Nephron (organoid): ENCODE measurements around the gene TRAP1.
A peak's percentile ranks its signal among the peaks of the same experiment; 100 is the strongest.

Experiments
- H3K27ac Mint-ChIP-seq, 3 experiments: 2 replicates each; pipeline ENCODE4 v1.8.0; 2020; ENCODE audit warnings: mixed read lengths in 3 of 3, mild to moderate bottlenecking in 2 of 3, moderate library complexity in 1 of 3
- H3K27me3 Mint-ChIP-seq: 2 replicates; pipeline ENCODE4 v1.8.0; 2021; ENCODE audit warnings: low read depth, mild to moderate bottlenecking, moderate library complexity, mixed read lengths
- H3K36me3 Mint-ChIP-seq: 2 replicates; pipeline ENCODE4 v1.8.0; 2020; ENCODE audit warnings: low read depth, mixed read lengths
- H3K4me1 Mint-ChIP-seq: 2 replicates; pipeline ENCODE4 v1.8.0; 2020; ENCODE audit warnings: mixed read lengths
- H3K4me3 Mint-ChIP-seq, 3 experiments: 2 replicates each; pipeline ENCODE4 v1.8.0; 2020; ENCODE audit warnings: mild to moderate bottlenecking in 3 of 3, mixed read lengths in 3 of 3, moderate library complexity in 2 of 3
- H3K9me3 Mint-ChIP-seq: 2 replicates; pipeline ENCODE4 v1.8.0; 2020; ENCODE audit warnings: mixed read lengths
- CTCF ChIP-seq, 3 experiments: fragments of 200-600 bp; sonication (generic); IDR thresholded peaks; one replicate each; pipeline ENCODE4 v1.5.0; 2021; ENCODE audit warnings: antibody characterized with exemption in 3 of 3; ENCODE audit not compliant: unreplicated experiment in 3 of 3

The TRAP1 gene

GRCh38 chr16:3645108-3645503, 72.2 kb downstream of the TRAP1 start:
- TF ChIP-seq CTCF (IDR thresholded peaks at IDR 0.05; ENCODE audit: unreplicated experiment in 3 of 3): no peak

GRCh38 chr16:3643095-3643730, 74.1 kb downstream of the TRAP1 start:
- Mint-ChIP-seq H3K27me3 (no peaks in the 10 kb centered on the region), H3K4me1 (peaks cover 29% of the 10 kb centered on the region), H3K27ac (peak overlapping the region in 1 of 3 experiments; percentile 31), H3K9me3 (peaks cover 3% of the 10 kb centered on the region), H3K36me3 (peaks cover 17% of the 10 kb centered on the region), H3K4me3 (no peak overlapping the region)
- no peak for TF ChIP-seq CTCF (IDR thresholded peaks at IDR 0.05; ENCODE audit: unreplicated experiment in 3 of 3)

More at GRCh38 chr16:3645108-3645503, 72.2 kb downstream of the TRAP1 start:
- Mint-ChIP-seq H3K4me1 (peaks cover 27% of the 10 kb centered on the region), H3K9me3 (no peaks in the 10 kb centered on the region), H3K27ac (peak overlapping the region; percentile 91 to 98 (median 95)), H3K27me3 (no peaks in the 10 kb centered on the region), H3K4me3 (peak overlapping the region in 2 of 3 experiments; percentile 8 to 34), H3K36me3 (peaks cover 19% of the 10 kb centered on the region)

- no peak for TF ChIP-seq CTCF (IDR thresholded peaks at IDR 0.05; ENCODE audit: unreplicated experiment in 3 of 3)
- Mint-ChIP-seq H3K9me3 (peaks cover 3% of the 10 kb centered on the region), H3K36me3 (peaks cover 17% of the 10 kb centered on the region), H3K4me1 (peaks cover 33% of the 10 kb centered on the region), H3K27me3 (no peaks in the 10 kb centered on the region), H3K4me3 (no peak overlapping the region), H3K27ac (peak overlapping the region in 1 of 3 experiments; percentile 63)
These were observed 74.8 kb downstream of the TRAP1 start for GRCh38 chr16:3642397-3643094.

- TF ChIP-seq CTCF (IDR thresholded peaks at IDR 0.05; ENCODE audit: unreplicated experiment in 3 of 3): no peak
- no peak overlapping the region for H3K4me3 Mint-ChIP-seq
- peaks cover 17% of the 10 kb centered on the region for H3K36me3 Mint-ChIP-seq
- H3K4me1 Mint-ChIP-seq: peaks cover 33% of the 10 kb centered on the region
- H3K27me3 Mint-ChIP-seq: no peaks in the 10 kb centered on the region
- H3K27ac Mint-ChIP-seq: peak overlapping the region in 1 of 3 experiments; percentile 63
- H3K9me3 Mint-ChIP-seq: peaks cover 6% of the 10 kb centered on the region
These were observed 75.4 kb downstream of the TRAP1 start for GRCh38 chr16:3641801-3642396.

- H3K27me3 Mint-ChIP-seq: no peaks in the 10 kb centered on the region
- peaks cover 8% of the 10 kb centered on the region for H3K9me3 Mint-ChIP-seq
- TF ChIP-seq CTCF (IDR thresholded peaks at IDR 0.05; ENCODE audit: unreplicated experiment in 3 of 3): no peak
- peaks cover 23% of the 10 kb centered on the region for H3K4me1 Mint-ChIP-seq
- H3K4me3 Mint-ChIP-seq: no peak overlapping the region
- peaks cover 12% of the 10 kb centered on the region for H3K36me3 Mint-ChIP-seq
- peak overlapping the region in 1 of 3 experiments; percentile 48 for H3K27ac Mint-ChIP-seq
These were observed 76.5 kb downstream of the TRAP1 start for GRCh38 chr16:3640632-3641501.
